Measurements from ENCODE around the gene SSH2.
"Not testable (repeated sequence)": the region's sequence is repeated elsewhere in the genome, so short reads cannot be mapped to it uniquely, and the experiment has no call there.

The SSH2 gene

GRCh38 chr17:29653995-29654714 is 275.9 kb downstream of the SSH2 start:
- no peak for DNase-seq

DNA sequence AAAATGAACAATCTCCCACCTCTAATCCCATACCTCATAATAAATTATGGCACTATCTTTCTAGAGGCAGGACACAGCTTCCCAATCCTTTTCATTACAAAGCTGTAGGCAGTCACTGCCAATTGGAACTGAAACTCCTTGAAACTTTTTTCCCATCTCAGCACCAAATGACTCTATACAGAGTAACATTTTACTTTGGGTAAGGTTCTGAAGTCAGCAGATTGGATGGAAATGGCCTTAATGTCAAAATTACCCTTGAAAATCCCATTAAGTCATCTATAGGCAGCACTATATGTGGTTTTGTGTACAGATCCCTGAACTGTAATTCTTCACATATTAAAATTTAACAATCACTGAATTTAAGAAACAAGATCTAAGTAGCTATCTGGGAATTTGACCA is 277.1 kb downstream of the SSH2 start:
- DNase-seq, result no peak

GRCh38 chr17:29651913-29652312 is 278.1 kb downstream of the SSH2 start:
- DNase-seq, result not testable (repeated sequence)

DNA sequence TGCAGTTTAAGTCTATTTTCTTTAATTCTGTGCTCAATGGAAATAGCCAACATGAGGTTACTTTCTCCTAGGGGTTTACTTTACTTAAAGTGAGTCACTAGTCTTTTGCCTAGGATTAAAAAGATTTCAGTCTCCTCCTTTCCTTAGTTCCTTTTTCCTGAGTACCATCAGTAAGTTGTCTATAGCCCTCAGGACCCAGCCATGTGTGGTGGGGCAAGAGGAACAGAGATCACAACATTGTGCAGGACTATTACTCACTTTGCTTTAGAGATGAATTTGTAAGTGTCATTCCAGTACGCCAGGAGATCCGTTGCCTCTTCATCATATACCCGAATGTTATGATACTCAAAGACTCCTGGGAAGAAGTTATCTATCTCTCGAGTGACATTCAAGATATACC is 279.6 kb downstream of the SSH2 start:
- no peak for DNase-seq

GRCh38 chr17:29649359-29649758 is 280.7 kb downstream of the SSH2 start:
- DNase-seq, result no peak

DNA sequence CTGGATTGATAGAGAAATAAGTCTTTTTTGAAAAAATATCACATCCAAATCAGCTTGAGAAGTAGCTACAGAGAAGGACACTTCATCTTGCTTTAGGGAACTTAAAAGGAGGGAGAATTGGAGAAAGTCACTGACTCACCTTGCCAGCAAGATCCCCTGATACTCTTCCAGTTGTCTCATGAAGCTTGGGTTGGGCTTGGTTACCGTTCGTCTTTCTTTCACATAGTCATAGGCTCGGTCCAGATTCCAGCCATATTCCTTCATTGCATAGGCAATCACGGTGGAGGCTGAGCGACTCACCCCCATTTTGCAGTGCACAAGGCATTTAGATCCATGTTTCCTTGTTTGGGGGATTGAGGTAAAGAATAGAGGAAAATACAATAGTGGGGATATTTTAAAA is 282.0 kb downstream of the SSH2 start:
- DNase-seq, result no peak

DNA sequence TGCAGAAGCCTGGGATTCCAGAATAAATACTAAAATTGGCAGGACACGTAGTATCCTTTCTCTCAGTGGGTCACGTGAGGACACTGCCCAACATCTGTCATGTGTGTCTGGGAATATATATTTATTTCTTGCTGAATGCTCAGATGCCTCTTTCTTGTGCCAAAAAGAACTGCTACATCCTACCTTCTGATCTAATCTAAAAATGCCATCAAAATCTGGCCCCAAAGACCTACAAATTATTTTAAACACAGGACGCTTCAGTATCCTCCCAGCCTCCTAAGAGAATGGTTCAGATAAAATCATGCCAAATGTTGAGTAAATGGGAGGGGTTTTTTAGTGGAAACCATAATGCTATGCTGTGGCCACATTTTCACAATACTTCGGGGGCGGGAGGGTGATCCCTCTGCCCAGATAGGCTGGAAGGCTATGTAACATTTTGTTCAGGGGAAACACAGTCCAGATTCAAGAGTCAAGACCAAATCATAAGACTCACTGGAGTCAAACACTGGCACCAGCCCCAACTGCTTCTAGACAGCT is 284.4 kb downstream of the SSH2 start:
- DNase-seq, result no peak

GRCh38 chr17:29643817-29644160 is 286.2 kb downstream of the SSH2 start:
- no peak for DNase-seq

GRCh38 chr17:29642171-29642611 is 287.8 kb downstream of the SSH2 start:
- no peak for DNase-seq

DNA sequence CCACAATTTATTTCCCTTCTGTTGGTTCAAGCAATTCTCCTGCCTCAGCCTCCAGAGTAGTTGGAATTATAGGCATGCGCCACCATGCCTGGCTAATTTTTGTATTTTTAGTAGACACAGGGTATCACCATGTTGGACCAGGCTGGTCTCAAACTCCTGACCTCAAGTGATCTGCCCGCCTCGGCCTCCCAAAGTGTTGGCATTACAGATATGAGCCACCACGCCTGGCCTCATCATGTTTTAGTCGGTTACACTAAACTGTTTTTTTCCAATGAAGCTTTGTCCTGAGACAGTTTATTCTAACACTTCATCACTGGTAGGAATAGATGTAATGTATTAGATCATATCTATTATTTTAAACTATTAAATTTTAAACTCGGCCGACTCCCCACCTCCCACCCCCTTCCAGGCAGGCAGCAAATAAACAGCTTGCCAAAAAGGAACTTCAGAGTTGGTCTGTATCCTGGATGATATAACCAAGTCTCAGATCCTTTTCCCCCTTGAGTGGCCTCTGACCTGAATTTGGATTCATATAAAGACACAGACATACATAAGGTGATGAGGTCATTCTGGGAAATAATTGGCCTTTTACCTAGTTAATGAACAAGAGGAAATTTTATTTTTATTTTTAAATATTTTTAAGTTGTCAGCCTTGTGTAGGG is 288.9 kb downstream of the SSH2 start:
- no peak for DNase-seq

DNA sequence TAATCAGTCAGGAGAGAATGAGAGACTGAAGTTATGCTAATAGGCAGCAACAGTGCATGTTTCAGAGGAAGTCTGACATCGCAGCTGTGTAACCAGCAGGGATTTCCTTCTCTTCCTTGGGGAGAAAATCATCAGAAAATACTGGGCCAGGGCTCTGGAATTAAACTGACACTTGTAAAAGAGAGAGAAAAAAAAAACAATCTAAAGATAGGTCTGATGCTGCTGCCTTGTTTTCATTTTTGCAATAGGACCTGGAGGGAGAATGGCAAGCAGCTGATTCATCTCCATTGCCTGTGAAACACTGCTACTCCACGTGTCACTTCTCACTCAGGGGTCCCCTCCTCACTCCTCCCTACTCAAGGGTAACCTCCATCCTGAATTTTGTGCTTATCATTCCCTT is 289.6 kb downstream of the SSH2 start:
- no peak for DNase-seq

- no peak for DNase-seq
Observed at GRCh38 chr17:29633886-29634285, 296.1 kb downstream of the SSH2 start.

- no peak for DNase-seq
Observed at GRCh38 chr17:29630630-29631193, 299.3 kb downstream of the SSH2 start.

- no peak for DNase-seq
Observed at GRCh38 chr17:29629839-29630238, 300.2 kb downstream of the SSH2 start.

DNA sequence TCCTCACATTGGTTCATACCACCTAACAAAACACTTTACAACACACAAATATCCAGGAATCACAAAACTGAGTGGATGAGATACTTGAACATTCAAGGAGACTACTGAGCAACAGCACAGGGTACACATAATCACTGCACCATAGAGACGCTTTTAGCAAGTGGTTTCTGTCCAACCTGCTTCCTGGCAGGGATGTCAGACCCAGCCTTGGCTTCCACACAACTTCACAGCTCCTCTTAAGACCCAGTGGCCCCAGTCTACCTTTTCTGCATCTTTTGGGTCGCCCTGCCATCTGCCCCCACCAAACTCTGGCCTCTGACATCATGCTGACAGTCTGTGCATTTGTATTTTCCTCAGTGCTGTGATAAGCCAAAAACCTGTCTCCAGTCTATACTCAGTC is 301.4 kb downstream of the SSH2 start:
- DNase-seq, result no peak

GRCh38 chr17:29627951-29628350 is 302.1 kb downstream of the SSH2 start:
- DNase-seq, result no peak

DNA sequence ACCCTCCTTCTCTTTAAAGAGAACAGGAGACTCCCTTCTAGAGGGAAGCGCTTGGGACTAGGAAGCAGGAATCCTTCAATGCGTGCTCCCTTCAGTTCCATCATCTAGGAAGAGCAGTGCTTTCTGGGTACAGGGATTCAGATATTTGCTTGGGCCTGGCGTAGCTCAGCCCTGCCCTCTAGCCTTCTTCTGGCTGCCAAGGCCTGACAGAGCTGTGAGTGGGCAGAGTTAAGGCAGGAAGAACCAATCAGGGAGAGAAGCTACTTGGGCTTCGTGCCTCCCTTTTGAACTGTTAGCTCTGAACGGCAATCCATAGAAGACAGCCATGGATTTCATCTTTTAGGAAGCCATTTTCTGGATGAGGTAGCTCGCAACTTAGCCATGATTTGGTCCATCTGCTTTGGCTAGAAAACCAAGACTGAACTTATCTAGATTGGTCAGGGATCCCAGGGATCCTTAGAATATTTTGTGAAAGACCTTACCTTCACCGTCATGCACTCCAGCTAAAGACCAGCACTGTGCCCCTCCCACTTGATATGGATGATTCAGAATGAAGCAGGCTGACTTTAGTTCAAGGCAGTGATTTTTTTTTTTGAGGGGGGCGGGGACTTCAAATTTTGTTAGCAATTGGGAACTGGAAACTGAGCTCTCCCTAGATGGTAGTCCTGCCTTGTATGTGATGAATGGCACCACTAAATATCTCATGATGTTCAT is 304.8 kb downstream of the SSH2 start:
- no peak for DNase-seq

- no peak for DNase-seq
Observed at GRCh38 chr17:29624586-29624985, 305.4 kb downstream of the SSH2 start.

- DNase-seq, result no peak
Observed at GRCh38 chr17:29623283-29623647, 306.8 kb downstream of the SSH2 start.

- DNase-seq, result peak; percentile 63 to 71
Observed at GRCh38 chr17:29622337-29623282, 307.4 kb downstream of the SSH2 start, which contains the start of gene CORO6. Gene CORO6 (minus strand): TSS chr17:29622912. CDS start chr17:29621421, 1,491 bp downstream.

DNA sequence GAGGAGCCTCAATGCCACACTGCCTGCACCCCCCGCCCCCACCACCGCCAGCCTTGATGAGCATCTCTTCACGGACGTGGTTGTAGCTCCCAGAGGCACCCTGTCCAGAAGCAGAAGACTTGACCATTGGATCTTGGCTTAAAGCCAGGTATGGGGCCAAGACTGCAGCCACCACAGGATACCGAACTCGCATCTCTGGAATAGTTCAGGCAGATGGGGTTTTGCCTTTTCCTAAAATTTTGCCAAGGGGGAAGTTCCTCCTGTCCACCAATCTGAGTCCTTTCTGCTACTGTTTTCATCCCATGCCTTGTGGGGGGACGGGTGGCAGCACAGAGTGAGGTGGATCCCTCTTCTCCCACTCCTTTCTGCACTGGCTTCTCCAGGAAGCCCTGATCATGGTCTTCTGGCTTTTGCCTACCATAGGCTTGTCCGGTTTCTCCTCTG is 308.3 kb downstream of the SSH2 start:
- no peak for DNase-seq

Data from CD4-positive, alpha-beta T cell treated with Interleukin-4 for 1 hour (primary cell).